ENCODE results near the gene ABI3BP. TPM values are rescaled to one million over a fixed set of nuclear protein-coding genes. Genes with fewer than 3 reads are reported as not detected.
A peak's percentile ranks its signal among the peaks of the same experiment; 100 is the strongest.

Gene ABI3BP
- total and polyA plus RNA-seq, 2 experiments from 2014 or later: 0.42 to 0.57 TPM

- Histone ChIP-seq H3K4me3 (no peak overlapping the region), H4K20me1 (replicated peaks; ENCODE audit: insufficient read depth) (no peaks in the 10 kb centered on the region), H3K36me3 (ENCODE audit: insufficient read depth) (no peaks in the 10 kb centered on the region), H3F3A (replicated peaks; ENCODE audit: low read depth) (no peaks in the 10 kb centered on the region), H3K9me2 (ENCODE audit: insufficient read depth) (no peaks in the 10 kb centered on the region), H3K4me1 (ENCODE audit: insufficient read depth) (peaks cover 6% of the 10 kb centered on the region; the same call in 1 of the 2 replicates), H3K79me2 (replicated peaks; ENCODE audit: insufficient read depth) (no peaks in the 10 kb centered on the region), H3K4me2 (no peak overlapping the region), H3K27ac (ENCODE audit: low read depth) (no peak overlapping the region), H2AFZ (peak overlapping the region; percentile 87), H3K27me3 (ENCODE audit: insufficient read depth) (no peaks in the 10 kb centered on the region)
- Mint-ChIP-seq H3K9me3 (no peaks in the 10 kb centered on the region), H3K27me3 (ENCODE audit: insufficient read depth, low read depth, poor library complexity) (no peaks in the 10 kb centered on the region), H3K4me3 (no peak overlapping the region), H3K27ac (peak overlapping the region; percentile 50; the same call in 1 of the 2 replicates), H3K4me1 (peaks cover 4% of the 10 kb centered on the region), H3K36me3 (ENCODE audit: low read depth) (no peaks in the 10 kb centered on the region)
- no peak for DNase-seq (ENCODE audit: low spot score)
- TF ChIP-seq EZH2phosphoT487 (IDR thresholded peaks at IDR 0.05; ENCODE audit: unreplicated experiment) (no peak), REST (IDR thresholded peaks at IDR 0.05; ENCODE audit: unreplicated experiment) (no peak), ZNF331 (CRISPR knock-in tag; IDR thresholded peaks at IDR 0.05; ENCODE audit: low read depth) (no peak), ZNF114 (CRISPR knock-in tag; IDR thresholded peaks at IDR 0.05) (no peak), EZH2 (IDR thresholded peaks at IDR 0.05; ENCODE audit: low read depth, unreplicated experiment) (no peak), STAT1 (IDR thresholded peaks at IDR 0.05; ENCODE audit: unreplicated experiment) (no peak), NANOG (IDR thresholded peaks at IDR 0.05; ENCODE audit: borderline replicate concordance) (no peak), CREB1 (CRISPR knock-in tag; IDR thresholded peaks at IDR 0.05; ENCODE audit: low read depth) (no peak), POLR2AphosphoS5 (IDR thresholded peaks at IDR 0.05; ENCODE audit: low read depth) (no peak), JUNB (IDR thresholded peaks at IDR 0.05; ENCODE audit: unreplicated experiment) (no peak), CTCF (conservative IDR thresholded peaks at IDR 0.05; ENCODE audit: low read depth in 2 of 2) (no peak)
- TF ChIP-seq, protein P1, sequence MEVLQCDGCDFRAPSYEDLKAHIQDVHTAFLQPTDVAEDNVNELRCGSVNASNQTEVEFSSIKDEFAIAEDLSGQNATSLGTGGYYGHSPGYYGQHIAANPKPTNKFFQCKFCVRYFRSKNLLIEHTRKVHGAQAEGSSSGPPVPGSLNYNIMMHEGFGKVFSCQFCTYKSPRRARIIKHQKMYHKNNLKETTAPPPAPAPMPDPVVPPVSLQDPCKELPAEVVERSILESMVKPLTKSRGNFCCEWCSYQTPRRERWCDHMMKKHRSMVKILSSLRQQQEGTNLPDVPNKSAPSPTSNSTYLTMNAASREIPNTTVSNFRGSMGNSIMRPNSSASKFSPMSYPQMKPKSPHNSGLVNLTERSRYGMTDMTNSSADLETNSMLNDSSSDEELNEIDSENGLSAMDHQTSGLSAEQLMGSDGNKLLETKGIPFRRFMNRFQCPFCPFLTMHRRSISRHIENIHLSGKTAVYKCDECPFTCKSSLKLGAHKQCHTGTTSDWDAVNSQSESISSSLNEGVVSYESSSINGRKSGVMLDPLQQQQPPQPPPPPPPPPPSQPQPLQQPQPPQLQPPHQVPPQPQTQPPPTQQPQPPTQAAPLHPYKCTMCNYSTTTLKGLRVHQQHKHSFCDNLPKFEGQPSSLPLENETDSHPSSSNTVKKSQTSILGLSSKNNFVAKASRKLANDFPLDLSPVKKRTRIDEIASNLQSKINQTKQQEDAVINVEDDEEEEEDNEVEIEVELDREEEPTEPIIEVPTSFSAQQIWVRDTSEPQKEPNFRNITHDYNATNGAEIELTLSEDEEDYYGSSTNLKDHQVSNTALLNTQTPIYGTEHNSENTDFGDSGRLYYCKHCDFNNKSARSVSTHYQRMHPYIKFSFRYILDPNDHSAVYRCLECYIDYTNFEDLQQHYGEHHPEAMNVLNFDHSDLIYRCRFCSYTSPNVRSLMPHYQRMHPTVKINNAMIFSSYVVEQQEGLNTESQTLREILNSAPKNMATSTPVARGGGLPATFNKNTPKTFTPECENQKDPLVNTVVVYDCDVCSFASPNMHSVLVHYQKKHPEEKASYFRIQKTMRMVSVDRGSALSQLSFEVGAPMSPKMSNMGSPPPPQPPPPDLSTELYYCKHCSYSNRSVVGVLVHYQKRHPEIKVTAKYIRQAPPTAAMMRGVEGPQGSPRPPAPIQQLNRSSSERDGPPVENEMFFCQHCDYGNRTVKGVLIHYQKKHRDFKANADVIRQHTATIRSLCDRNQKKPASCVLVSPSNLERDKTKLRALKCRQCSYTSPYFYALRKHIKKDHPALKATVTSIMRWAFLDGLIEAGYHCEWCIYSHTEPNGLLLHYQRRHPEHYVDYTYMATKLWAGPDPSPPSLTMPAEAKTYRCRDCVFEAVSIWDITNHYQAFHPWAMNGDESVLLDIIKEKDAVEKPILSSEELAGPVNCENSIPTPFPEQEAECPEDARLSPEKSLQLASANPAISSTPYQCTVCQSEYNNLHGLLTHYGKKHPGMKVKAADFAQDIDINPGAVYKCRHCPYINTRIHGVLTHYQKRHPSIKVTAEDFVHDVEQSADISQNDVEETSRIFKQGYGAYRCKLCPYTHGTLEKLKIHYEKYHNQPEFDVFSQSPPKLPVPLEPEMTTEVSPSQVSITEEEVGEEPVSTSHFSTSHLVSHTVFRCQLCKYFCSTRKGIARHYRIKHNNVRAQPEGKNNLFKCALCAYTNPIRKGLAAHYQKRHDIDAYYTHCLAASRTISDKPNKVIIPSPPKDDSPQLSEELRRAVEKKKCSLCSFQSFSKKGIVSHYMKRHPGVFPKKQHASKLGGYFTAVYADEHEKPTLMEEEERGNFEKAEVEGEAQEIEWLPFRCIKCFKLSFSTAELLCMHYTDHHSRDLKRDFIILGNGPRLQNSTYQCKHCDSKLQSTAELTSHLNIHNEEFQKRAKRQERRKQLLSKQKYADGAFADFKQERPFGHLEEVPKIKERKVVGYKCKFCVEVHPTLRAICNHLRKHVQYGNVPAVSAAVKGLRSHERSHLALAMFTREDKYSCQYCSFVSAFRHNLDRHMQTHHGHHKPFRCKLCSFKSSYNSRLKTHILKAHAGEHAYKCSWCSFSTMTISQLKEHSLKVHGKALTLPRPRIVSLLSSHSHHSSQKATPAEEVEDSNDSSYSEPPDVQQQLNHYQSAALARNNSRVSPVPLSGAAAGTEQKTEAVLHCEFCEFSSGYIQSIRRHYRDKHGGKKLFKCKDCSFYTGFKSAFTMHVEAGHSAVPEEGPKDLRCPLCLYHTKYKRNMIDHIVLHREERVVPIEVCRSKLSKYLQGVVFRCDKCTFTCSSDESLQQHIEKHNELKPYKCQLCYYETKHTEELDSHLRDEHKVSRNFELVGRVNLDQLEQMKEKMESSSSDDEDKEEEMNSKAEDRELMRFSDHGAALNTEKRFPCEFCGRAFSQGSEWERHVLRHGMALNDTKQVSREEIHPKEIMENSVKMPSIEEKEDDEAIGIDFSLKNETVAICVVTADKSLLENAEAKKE (CRISPR knock-in tag; IDR thresholded peaks at IDR 0.05): no peak
- TF ChIP-seq, protein P2, sequence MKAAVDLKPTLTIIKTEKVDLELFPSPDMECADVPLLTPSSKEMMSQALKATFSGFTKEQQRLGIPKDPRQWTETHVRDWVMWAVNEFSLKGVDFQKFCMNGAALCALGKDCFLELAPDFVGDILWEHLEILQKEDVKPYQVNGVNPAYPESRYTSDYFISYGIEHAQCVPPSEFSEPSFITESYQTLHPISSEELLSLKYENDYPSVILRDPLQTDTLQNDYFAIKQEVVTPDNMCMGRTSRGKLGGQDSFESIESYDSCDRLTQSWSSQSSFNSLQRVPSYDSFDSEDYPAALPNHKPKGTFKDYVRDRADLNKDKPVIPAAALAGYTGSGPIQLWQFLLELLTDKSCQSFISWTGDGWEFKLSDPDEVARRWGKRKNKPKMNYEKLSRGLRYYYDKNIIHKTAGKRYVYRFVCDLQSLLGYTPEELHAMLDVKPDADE (IDR thresholded peaks at IDR 0.05): no peak
- no peak for ATAC-seq
Measured at GRCh38 chr3:100864471-100865250, 128.6 kb downstream of the ABI3BP start.

Data from GM23338 (cell line).